ENCODE measurements around the gene ZNF304. TPM values are rescaled to one million over a fixed set of nuclear protein-coding genes. Genes with fewer than 3 reads are reported as not detected.

Gene ZNF304
- total and polyA plus RNA-seq, 2 experiments from 2014 or later, result 3.5 to 12.4 TPM

GRCh38 chr19:57380923-57381322 is 29.9 kb downstream of the ZNF304 start:
- Histone ChIP-seq H3K4me2 (no peak overlapping the region), H2AFZ (no peak overlapping the region), H3K9me2 (ENCODE audit: insufficient read depth) (peaks cover 3% of the 10 kb centered on the region; the same call in 1 of the 2 replicates), H4K20me1 (replicated peaks; ENCODE audit: insufficient read depth) (no peaks in the 10 kb centered on the region), H3K27ac (ENCODE audit: low read depth) (no peak overlapping the region), H3K79me2 (replicated peaks; ENCODE audit: insufficient read depth) (no peaks in the 10 kb centered on the region), H3F3A (replicated peaks; ENCODE audit: low read depth) (no peaks in the 10 kb centered on the region), H3K36me3 (ENCODE audit: insufficient read depth) (no peaks in the 10 kb centered on the region), H3K27me3 (ENCODE audit: insufficient read depth) (no peaks in the 10 kb centered on the region), H3K4me3 (no peak overlapping the region), H3K4me1 (ENCODE audit: insufficient read depth) (no peaks in the 10 kb centered on the region)
- peaks cover 4% of the 10 kb centered on the region for H3K27me3 Mint-ChIP-seq (ENCODE audit: insufficient read depth, low read depth, poor library complexity)
- H3K36me3 Mint-ChIP-seq (ENCODE audit: low read depth), result peaks cover 38% of the 10 kb centered on the region
- no peak overlapping the region for H3K4me3 Mint-ChIP-seq
- H3K4me1 Mint-ChIP-seq, result no peaks in the 10 kb centered on the region
- no peak overlapping the region for H3K27ac Mint-ChIP-seq
- H3K9me3 Mint-ChIP-seq, result peaks cover 26% of the 10 kb centered on the region
- ATAC-seq (no peak), DNase-seq (ENCODE audit: low spot score) (no peak)
- no peak for TF ChIP-seq EZH2 (IDR thresholded peaks at IDR 0.05; ENCODE audit: low read depth, unreplicated experiment)
- no peak for TF ChIP-seq ZNF114 (CRISPR knock-in tag; IDR thresholded peaks at IDR 0.05)
- no peak for TF ChIP-seq NANOG (IDR thresholded peaks at IDR 0.05; ENCODE audit: borderline replicate concordance)
- no peak for TF ChIP-seq JUNB (IDR thresholded peaks at IDR 0.05; ENCODE audit: unreplicated experiment)
- TF ChIP-seq, protein P1, sequence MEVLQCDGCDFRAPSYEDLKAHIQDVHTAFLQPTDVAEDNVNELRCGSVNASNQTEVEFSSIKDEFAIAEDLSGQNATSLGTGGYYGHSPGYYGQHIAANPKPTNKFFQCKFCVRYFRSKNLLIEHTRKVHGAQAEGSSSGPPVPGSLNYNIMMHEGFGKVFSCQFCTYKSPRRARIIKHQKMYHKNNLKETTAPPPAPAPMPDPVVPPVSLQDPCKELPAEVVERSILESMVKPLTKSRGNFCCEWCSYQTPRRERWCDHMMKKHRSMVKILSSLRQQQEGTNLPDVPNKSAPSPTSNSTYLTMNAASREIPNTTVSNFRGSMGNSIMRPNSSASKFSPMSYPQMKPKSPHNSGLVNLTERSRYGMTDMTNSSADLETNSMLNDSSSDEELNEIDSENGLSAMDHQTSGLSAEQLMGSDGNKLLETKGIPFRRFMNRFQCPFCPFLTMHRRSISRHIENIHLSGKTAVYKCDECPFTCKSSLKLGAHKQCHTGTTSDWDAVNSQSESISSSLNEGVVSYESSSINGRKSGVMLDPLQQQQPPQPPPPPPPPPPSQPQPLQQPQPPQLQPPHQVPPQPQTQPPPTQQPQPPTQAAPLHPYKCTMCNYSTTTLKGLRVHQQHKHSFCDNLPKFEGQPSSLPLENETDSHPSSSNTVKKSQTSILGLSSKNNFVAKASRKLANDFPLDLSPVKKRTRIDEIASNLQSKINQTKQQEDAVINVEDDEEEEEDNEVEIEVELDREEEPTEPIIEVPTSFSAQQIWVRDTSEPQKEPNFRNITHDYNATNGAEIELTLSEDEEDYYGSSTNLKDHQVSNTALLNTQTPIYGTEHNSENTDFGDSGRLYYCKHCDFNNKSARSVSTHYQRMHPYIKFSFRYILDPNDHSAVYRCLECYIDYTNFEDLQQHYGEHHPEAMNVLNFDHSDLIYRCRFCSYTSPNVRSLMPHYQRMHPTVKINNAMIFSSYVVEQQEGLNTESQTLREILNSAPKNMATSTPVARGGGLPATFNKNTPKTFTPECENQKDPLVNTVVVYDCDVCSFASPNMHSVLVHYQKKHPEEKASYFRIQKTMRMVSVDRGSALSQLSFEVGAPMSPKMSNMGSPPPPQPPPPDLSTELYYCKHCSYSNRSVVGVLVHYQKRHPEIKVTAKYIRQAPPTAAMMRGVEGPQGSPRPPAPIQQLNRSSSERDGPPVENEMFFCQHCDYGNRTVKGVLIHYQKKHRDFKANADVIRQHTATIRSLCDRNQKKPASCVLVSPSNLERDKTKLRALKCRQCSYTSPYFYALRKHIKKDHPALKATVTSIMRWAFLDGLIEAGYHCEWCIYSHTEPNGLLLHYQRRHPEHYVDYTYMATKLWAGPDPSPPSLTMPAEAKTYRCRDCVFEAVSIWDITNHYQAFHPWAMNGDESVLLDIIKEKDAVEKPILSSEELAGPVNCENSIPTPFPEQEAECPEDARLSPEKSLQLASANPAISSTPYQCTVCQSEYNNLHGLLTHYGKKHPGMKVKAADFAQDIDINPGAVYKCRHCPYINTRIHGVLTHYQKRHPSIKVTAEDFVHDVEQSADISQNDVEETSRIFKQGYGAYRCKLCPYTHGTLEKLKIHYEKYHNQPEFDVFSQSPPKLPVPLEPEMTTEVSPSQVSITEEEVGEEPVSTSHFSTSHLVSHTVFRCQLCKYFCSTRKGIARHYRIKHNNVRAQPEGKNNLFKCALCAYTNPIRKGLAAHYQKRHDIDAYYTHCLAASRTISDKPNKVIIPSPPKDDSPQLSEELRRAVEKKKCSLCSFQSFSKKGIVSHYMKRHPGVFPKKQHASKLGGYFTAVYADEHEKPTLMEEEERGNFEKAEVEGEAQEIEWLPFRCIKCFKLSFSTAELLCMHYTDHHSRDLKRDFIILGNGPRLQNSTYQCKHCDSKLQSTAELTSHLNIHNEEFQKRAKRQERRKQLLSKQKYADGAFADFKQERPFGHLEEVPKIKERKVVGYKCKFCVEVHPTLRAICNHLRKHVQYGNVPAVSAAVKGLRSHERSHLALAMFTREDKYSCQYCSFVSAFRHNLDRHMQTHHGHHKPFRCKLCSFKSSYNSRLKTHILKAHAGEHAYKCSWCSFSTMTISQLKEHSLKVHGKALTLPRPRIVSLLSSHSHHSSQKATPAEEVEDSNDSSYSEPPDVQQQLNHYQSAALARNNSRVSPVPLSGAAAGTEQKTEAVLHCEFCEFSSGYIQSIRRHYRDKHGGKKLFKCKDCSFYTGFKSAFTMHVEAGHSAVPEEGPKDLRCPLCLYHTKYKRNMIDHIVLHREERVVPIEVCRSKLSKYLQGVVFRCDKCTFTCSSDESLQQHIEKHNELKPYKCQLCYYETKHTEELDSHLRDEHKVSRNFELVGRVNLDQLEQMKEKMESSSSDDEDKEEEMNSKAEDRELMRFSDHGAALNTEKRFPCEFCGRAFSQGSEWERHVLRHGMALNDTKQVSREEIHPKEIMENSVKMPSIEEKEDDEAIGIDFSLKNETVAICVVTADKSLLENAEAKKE (CRISPR knock-in tag; IDR thresholded peaks at IDR 0.05), result no peak
- TF ChIP-seq, protein P2, sequence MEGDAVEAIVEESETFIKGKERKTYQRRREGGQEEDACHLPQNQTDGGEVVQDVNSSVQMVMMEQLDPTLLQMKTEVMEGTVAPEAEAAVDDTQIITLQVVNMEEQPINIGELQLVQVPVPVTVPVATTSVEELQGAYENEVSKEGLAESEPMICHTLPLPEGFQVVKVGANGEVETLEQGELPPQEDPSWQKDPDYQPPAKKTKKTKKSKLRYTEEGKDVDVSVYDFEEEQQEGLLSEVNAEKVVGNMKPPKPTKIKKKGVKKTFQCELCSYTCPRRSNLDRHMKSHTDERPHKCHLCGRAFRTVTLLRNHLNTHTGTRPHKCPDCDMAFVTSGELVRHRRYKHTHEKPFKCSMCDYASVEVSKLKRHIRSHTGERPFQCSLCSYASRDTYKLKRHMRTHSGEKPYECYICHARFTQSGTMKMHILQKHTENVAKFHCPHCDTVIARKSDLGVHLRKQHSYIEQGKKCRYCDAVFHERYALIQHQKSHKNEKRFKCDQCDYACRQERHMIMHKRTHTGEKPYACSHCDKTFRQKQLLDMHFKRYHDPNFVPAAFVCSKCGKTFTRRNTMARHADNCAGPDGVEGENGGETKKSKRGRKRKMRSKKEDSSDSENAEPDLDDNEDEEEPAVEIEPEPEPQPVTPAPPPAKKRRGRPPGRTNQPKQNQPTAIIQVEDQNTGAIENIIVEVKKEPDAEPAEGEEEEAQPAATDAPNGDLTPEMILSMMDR (conservative IDR thresholded peaks at IDR 0.05; ENCODE audit: low read depth in 2 of 2), result no peak
- no peak for TF ChIP-seq STAT1 (IDR thresholded peaks at IDR 0.05; ENCODE audit: unreplicated experiment)
- TF ChIP-seq, protein P3, sequence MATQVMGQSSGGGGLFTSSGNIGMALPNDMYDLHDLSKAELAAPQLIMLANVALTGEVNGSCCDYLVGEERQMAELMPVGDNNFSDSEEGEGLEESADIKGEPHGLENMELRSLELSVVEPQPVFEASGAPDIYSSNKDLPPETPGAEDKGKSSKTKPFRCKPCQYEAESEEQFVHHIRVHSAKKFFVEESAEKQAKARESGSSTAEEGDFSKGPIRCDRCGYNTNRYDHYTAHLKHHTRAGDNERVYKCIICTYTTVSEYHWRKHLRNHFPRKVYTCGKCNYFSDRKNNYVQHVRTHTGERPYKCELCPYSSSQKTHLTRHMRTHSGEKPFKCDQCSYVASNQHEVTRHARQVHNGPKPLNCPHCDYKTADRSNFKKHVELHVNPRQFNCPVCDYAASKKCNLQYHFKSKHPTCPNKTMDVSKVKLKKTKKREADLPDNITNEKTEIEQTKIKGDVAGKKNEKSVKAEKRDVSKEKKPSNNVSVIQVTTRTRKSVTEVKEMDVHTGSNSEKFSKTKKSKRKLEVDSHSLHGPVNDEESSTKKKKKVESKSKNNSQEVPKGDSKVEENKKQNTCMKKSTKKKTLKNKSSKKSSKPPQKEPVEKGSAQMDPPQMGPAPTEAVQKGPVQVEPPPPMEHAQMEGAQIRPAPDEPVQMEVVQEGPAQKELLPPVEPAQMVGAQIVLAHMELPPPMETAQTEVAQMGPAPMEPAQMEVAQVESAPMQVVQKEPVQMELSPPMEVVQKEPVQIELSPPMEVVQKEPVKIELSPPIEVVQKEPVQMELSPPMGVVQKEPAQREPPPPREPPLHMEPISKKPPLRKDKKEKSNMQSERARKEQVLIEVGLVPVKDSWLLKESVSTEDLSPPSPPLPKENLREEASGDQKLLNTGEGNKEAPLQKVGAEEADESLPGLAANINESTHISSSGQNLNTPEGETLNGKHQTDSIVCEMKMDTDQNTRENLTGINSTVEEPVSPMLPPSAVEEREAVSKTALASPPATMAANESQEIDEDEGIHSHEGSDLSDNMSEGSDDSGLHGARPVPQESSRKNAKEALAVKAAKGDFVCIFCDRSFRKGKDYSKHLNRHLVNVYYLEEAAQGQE (IDR thresholded peaks at IDR 0.05; ENCODE audit: unreplicated experiment), result no peak
- no peak for TF ChIP-seq ETS1 (IDR thresholded peaks at IDR 0.05)
- TF ChIP-seq CREB1 (CRISPR knock-in tag; IDR thresholded peaks at IDR 0.05; ENCODE audit: low read depth), result no peak

All from GM23338 (cell line).